Choroid plexus epithelial cell (primary cell): ENCODE results near the gene MS4A14.

Experiments used
- DNase-seq: peaks from one replicate; pipeline ENCODE4 v3.0.0-alpha.2; 2010; ENCODE audit warnings: low read depth
- H3K4me3 ChIP-seq: 2 replicates; pipeline ENCODE4 v1.5.1; 2011; ENCODE audit warnings: low read depth, mild to moderate bottlenecking, control low read depth, low read length, moderate library complexity
- TF ChIP-seq, protein P1 (sequence below): conservative IDR thresholded peaks from 2 replicates; pipeline ENCODE4 v1.5.1; 2011; ENCODE audit warnings: low read depth, mild to moderate bottlenecking, control low read depth, inconsistent platforms, low read length, moderate library complexity

MS4A14 gene, protein sequence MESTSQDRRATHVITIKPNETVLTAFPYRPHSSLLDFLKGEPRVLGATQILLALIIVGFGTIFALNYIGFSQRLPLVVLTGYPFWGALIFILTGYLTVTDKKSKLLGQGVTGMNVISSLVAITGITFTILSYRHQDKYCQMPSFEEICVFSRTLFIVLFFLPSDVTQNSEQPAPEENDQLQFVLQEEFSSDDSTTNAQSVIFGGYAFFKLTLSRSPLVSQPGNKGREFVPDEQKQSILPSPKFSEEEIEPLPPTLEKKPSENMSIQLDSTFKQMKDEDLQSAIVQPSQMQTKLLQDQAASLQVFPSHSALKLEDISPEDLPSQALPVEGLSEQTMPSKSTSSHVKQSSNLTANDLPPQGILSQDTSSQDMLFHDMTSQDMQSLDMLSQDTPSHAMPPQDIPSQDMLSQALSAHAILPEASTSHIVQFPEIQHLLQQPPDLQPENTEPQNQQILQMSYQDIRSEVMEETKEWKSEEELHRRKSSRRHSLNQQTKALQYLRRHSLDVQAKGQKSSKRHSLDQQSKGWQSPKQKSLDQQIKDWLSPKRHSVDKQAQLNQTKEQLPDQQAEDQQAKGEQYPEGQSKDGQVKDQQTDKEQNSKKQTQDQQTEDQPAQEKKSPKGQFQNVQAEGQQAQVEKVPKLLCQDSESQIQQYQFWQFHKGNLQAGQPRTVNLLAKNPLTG

DNA sequence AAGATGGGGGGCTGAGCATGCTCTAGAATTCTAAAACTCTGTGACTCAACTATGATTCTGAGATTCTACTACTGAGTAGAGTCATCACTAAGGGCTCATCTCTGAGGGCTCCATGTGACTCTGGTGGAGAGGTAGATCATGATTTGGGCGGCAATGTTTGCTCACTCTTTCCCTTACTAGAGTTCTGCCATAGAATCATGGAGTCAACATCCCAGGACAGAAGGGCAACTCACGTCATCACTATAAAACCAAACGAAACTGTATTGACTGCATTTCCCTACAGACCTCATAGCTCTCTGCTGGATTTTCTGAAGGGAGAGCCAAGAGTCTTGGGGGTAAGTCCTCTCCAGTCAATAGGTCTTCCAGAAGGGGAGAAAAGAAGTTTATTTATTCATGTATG, at the start of gene MS4A14:
MS4A14 (plus strand) TSS at position 78 of the 400 bp plus-strand sequence; CDS start at position 198, 120 bp downstream.
- no peak for DNase-seq
- H3K4me3 ChIP-seq, result no peak within 1 kb of the TSS
- TF ChIP-seq, protein P1, sequence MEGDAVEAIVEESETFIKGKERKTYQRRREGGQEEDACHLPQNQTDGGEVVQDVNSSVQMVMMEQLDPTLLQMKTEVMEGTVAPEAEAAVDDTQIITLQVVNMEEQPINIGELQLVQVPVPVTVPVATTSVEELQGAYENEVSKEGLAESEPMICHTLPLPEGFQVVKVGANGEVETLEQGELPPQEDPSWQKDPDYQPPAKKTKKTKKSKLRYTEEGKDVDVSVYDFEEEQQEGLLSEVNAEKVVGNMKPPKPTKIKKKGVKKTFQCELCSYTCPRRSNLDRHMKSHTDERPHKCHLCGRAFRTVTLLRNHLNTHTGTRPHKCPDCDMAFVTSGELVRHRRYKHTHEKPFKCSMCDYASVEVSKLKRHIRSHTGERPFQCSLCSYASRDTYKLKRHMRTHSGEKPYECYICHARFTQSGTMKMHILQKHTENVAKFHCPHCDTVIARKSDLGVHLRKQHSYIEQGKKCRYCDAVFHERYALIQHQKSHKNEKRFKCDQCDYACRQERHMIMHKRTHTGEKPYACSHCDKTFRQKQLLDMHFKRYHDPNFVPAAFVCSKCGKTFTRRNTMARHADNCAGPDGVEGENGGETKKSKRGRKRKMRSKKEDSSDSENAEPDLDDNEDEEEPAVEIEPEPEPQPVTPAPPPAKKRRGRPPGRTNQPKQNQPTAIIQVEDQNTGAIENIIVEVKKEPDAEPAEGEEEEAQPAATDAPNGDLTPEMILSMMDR, result no peak

DNA sequence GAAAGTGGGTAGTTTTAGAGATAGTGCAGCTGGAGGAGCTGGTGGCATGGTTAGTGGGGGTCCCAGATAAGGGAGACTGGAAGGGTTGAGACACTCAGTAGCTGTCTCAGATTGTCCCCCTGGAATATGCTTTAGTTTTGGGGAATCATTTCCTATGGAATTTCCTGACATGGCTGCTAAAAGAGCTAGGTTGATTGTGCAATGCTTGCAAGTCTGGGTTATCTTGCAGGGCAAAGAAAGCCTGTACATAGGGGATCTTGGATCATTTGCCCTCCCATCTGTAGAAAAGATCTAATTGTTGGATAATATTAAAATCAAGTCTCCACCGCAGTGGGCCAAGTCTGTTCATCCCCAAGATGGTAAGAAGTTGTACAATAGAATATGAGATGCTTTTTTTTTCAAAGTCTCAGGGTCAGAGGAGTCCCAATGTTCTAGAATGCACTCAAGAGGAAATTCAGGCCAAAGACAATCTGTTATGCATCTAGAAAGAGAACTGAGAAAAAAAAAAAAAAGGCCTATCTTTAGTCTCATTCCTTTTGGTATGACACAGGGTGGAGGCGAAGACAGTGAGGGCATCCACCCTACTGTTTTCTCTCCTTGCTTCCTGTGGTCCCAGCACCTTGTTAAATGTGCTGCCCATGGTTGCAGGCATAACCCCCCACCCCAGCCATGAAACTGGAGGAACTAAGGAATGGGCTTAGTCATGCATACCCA, 49.0 kb upstream of the MS4A14 start:
- TF ChIP-seq, protein P1, result no peak
- no peak overlapping the region for H3K4me3 ChIP-seq
- DNase-seq, result no peak

DNA sequence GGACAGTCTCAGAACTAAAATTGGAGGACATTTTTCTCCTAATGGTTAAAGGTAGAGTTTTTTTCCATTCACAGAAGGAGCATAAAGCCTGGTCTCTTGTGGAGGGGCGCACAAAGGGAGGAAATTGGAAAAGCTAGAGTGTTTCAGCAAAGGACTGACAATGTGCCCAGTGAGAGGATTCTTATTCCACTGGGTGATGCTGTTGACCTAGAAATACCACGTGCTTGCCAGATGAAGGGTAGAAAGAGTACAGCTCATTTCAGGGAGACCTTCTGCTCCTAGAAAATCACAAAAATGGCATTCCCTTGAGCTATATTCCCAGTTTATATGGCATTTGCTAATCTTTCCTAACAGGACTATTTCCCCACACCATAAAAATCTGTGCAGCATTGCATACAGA, 48.1 kb upstream of the MS4A14 start:
- no peak overlapping the region for H3K4me3 ChIP-seq
- DNase-seq, result no peak
- TF ChIP-seq, protein P1, result no peak

DNA sequence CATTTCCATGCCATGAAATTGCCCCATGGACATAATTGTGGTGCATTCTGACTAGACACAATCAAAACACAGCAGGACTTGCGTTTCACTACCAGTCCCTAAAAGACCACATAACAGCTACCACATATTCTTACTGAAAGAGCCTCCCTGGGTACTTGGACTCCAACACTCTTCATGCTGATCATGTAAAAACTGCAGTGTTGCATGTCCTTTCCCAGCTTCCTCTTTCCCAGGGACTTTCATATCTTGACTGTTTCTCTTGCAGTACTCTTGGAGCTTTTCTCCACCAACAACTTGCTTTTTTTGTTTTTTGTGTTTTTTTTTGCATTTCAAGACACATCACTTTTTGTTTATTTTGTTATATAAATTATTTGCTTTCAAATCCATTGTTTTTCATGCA, 46.3 kb upstream of the MS4A14 start:
- no peak for DNase-seq
- TF ChIP-seq, protein P1, result no peak
- no peak overlapping the region for H3K4me3 ChIP-seq

DNA sequence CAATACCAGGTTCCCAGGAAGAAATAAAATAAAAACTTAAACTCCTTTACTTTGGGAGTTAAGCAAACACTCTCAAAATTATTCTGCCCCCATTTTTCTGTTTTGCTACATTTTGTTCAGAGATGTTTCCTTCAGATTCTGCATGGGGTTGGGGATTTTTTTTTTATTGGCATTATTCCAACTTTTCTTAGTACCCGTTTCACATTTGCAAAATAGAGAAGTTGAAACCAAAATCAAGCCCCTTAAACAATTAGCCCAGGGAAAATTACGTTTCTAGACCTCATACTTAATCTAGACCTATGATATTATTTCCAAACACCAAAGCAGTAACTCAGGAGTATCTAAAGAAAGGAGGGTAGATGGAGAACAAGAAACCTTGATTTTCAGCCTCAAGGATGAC, 38.5 kb upstream of the MS4A14 start:
- TF ChIP-seq, protein P1, result no peak
- DNase-seq, result no peak
- no peak overlapping the region for H3K4me3 ChIP-seq

DNA sequence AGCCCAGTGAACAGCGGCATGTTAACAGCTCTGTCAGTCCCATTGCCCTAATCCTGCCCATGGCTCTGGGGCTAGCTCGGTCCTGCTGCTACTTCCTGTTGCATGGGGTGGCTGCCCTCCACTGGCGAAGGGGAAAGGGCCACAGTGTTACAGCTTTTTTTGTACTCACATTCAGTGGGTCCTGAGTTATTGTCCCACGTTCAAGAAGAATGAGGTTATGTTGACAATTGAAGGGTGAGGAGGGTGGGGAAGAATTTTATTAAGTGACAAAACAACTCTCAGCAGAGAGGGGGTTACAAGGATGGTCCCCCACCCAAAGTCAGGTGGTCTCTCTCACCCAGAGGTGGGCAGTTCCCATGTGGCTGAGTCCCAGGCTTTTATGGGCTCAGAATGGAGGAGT, 35.6 kb upstream of the MS4A14 start:
- H3K4me3 ChIP-seq, result no peak overlapping the region
- DNase-seq, result no peak
- TF ChIP-seq, protein P1, result no peak
